Mesenchymal stem cell (in vitro differentiated cells and primary cell): ENCODE measurements around the gene DNAJB6.

Experiments used
- DNase-seq: peaks from one replicate; pipeline ENCODE4 v3.0.0-alpha.2; 2013
- H2AFZ ChIP-seq: one replicate; pipeline ENCODE4 v1.6.1; 2013; ENCODE audit warnings: low read depth, mild to moderate bottlenecking, control low read depth, inconsistent platforms, low read length, moderate library complexity
- H2AK5ac ChIP-seq: 2 replicates; pipeline ENCODE4 v1.6.1; 2013; ENCODE audit warnings: low read length, moderate library complexity, mild to moderate bottlenecking, inconsistent platforms; ENCODE audit not compliant: severe bottlenecking
- H2BK120ac ChIP-seq: one replicate; pipeline ENCODE4 v1.6.1; 2013; ENCODE audit warnings: low read depth, mild to moderate bottlenecking, inconsistent platforms, low read length, moderate library complexity
- H2BK12ac ChIP-seq, 2 experiments: one replicate each; pipeline ENCODE4 v1.6.1; 2013; ENCODE audit warnings: inconsistent platforms in 2 of 2, low read length in 2 of 2, mild to moderate bottlenecking in 2 of 2, moderate library complexity in 2 of 2, control low read depth in 1 of 2
- H2BK15ac ChIP-seq: one replicate; pipeline ENCODE4 v1.6.1; 2013; ENCODE audit warnings: mild to moderate bottlenecking, low read depth, inconsistent platforms; ENCODE audit not compliant: poor library complexity, severe bottlenecking
- H2BK5ac ChIP-seq: 2 replicates; pipeline ENCODE4 v1.6.1; 2013; ENCODE audit warnings: low read depth, mild to moderate bottlenecking, low read length, control low read depth, inconsistent platforms; ENCODE audit not compliant: poor library complexity, severe bottlenecking
- H3K14ac ChIP-seq, 2 experiments: one replicate each; pipeline ENCODE4 v1.6.1; 2013; ENCODE audit warnings: inconsistent platforms in 2 of 2, low read length in 2 of 2, control low read depth in 1 of 2, mild to moderate bottlenecking in 1 of 2, moderate library complexity in 1 of 2
- H3K18ac ChIP-seq, 2 experiments: one replicate each; pipeline ENCODE4 v1.6.1; 2013; ENCODE audit warnings: inconsistent platforms in 2 of 2, low read length in 2 of 2, control low read depth in 1 of 2, low read depth in 1 of 2, mild to moderate bottlenecking in 1 of 2
- H3K23ac ChIP-seq, 2 experiments: one replicate each; pipeline ENCODE4 v1.6.1; 2013; ENCODE audit warnings: inconsistent platforms in 2 of 2, low read length in 2 of 2, mild to moderate bottlenecking in 2 of 2, moderate library complexity in 2 of 2, control low read depth in 1 of 2
- H3K27ac ChIP-seq: 2 replicates; pipeline ENCODE4 v1.5.1; 2013; ENCODE audit warnings: mild to moderate bottlenecking, moderate library complexity, low read length, control low read depth, inconsistent platforms; ENCODE audit not compliant: poor library complexity, severe bottlenecking
- H3K27me3 ChIP-seq, 2 experiments: 2 replicates each; pipeline versions ENCODE4 v1.6.1 to v1.7.0; 2013; ENCODE audit warnings: low read length in 2 of 2, mild to moderate bottlenecking in 2 of 2, moderate library complexity in 2 of 2, control low read depth in 1 of 2, inconsistent platforms in 1 of 2; ENCODE audit not compliant: control insufficient read depth in 1 of 2, insufficient read depth in 1 of 2
- H3K36me3 ChIP-seq, 2 experiments: 2 replicates each; pipeline versions ENCODE4 v1.6.1 to v1.7.0; 2013; ENCODE audit warnings: low read length in 2 of 2, control low read depth in 1 of 2, inconsistent platforms in 1 of 2, low read depth in 1 of 2, mild to moderate bottlenecking in 1 of 2; ENCODE audit not compliant: insufficient read depth in 2 of 2, control insufficient read depth in 1 of 2
- H3K4ac ChIP-seq, 2 experiments: one replicate each; pipeline ENCODE4 v1.6.1; 2013; ENCODE audit warnings: inconsistent platforms in 2 of 2, low read length in 2 of 2, mild to moderate bottlenecking in 2 of 2, moderate library complexity in 2 of 2, control low read depth in 1 of 2, low read depth in 1 of 2
- H3K4me1 ChIP-seq: 2 replicates; pipeline ENCODE4 v1.6.1; 2013; ENCODE audit warnings: low read depth, low read length, control low read depth; ENCODE audit not compliant: control insufficient read depth, insufficient read depth
- H3K4me2 ChIP-seq: 2 replicates; pipeline ENCODE4 v1.6.1; 2013; ENCODE audit warnings: low read length, mild to moderate bottlenecking, inconsistent platforms; ENCODE audit not compliant: poor library complexity, severe bottlenecking
- H3K4me3 ChIP-seq, 2 experiments: 2 replicates each; pipeline versions ENCODE4 v1.5.1 to v1.7.0; 2013; ENCODE audit warnings: low read length in 2 of 2, mild to moderate bottlenecking in 2 of 2, control low read depth in 1 of 2, low read depth in 1 of 2; ENCODE audit not compliant: insufficient read depth in 1 of 2
- H3K79me1 ChIP-seq: replicated peaks from 2 replicates; pipeline ENCODE4 v1.6.1; 2013; ENCODE audit warnings: mild to moderate bottlenecking, control low read depth, low read length, inconsistent platforms; ENCODE audit not compliant: poor library complexity, severe bottlenecking
- H3K9ac ChIP-seq: 2 replicates; pipeline ENCODE4 v1.7.0; 2013; ENCODE audit warnings: mild to moderate bottlenecking, low read length, moderate library complexity
- H3K9me3 ChIP-seq: 2 replicates; pipeline ENCODE4 v1.7.0; 2013; ENCODE audit warnings: mild to moderate bottlenecking, low read length; ENCODE audit not compliant: control insufficient read depth
- H4K8ac ChIP-seq: one replicate; pipeline ENCODE4 v1.6.1; 2013; ENCODE audit warnings: inconsistent platforms, mild to moderate bottlenecking, low read length, moderate library complexity
- H4K91ac ChIP-seq: one replicate; pipeline ENCODE4 v1.6.1; 2013; ENCODE audit warnings: mild to moderate bottlenecking, low read length, inconsistent platforms
- WGBS: methylation state at CpG from one replicate; pipeline ENCODE4 v1.1.7; 2013; ENCODE audit warnings: mixed read lengths; 5-methylcytosine and 5-hydroxymethylcytosine counted together

The DNAJB6 gene

DNA sequence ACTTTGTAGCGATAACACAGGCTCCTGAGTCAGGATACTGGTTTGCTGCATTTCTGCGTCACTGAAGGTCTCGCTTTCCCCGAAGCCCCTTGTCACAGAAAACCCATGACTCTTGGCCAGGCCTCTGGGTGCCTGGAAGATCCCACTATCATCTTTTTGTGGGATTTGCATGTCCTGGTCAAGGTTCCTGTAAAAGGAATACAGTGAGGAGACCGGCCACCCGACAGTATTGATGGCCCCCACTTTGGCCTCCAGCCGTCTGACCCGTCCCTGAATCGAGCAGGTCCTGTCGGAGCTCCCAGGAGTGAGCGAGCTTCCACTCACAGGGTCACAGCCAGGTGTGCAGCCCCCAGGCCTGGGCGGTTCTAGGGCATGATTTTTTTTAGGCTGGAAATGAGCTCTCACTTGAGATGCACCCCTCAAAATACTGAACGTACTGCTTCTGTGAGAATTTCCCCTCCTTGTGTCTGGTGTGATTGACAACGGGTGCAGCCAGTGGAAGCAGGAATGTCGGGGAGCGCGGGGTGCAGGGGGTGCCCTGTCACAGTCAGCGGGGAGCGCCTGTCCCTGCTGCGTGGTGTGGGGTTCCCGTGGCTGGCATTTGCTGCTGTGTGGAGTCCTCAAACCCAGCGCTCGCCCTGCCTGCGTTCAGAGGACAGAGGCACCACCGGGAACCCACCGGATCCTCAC, 75.8 kb downstream of the DNAJB6 start:
- Histone ChIP-seq H3K4me2 (no peak overlapping the region), H3K79me1 (peaks cover 60% of the 10 kb centered on the region), H3K9ac (no peak overlapping the region), H3K27me3 (no peaks in the 10 kb centered on the region), H2BK120ac (no peak overlapping the region), H3K27ac (peak overlapping the region; percentile 11), H3K18ac (no peak overlapping the region), H3K4me1 (peaks cover 26% of the 10 kb centered on the region), H2BK15ac (no peak overlapping the region), H3K23ac (no peak overlapping the region), H3K14ac (no peak overlapping the region), H2BK5ac (no peak overlapping the region), H3K4me3 (no peak overlapping the region), H2AFZ (no peak overlapping the region), H4K91ac (no peak overlapping the region), H2BK12ac (no peak overlapping the region), H3K9me3 (no peaks in the 10 kb centered on the region), H4K8ac (peak overlapping the region; percentile 4), H3K4ac (no peak overlapping the region), H3K36me3 (peaks cover 44 to 82% of the 10 kb centered on the region in 2 experiments), H2AK5ac (no peak overlapping the region)
- 94% methylated on average over 26 of the region's 26 CpGs for WGBS
- no peak for DNase-seq

DNA sequence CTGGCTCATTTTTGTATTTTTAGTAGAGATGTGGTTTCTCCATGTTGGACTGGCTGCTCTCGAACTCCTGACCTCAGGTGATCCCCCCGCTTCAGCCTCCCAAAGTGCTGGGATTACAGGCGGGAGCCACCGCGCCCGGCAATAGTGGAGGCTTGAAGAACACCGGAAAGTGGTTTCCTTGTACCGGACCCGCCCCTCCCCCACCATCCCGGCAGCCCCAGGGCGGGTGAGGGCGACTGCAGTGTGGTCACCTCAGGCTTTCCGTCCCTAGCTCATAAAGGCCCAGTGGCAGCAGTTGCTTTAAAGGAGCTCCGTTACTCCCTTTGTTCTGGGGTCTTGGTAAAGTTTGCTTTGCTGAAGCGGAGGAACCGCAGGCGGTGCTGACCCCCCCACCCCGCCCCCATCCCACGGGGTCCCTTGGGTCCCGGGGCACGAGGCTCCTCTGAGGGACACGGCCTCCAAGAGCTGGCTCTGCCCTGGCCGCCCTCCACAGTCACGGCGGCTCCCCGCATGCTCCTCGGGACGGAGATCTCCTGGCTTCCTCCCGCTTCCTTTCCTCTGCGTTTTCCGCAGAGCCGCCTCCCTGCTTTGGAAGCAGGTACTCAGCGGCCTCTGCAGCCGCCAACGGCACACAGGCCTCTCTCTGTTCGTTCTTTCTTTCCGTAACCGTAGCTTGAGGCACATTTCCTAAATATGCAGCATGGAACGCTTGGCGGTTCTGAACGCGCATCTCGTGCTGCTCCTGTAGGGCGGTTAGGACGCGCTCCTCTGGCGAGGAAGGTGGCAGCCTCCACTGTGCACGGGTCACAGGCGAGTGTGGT, 77.3 kb downstream of the DNAJB6 start:
- DNase-seq: no peak
- H2BK120ac ChIP-seq: no peak overlapping the region
- H2AFZ ChIP-seq: no peak overlapping the region
- 97% methylated on average over 49 of the region's 49 CpGs for WGBS
- no peak overlapping the region for H3K4ac ChIP-seq
- H3K9ac ChIP-seq: no peak overlapping the region
- peaks cover 61% of the 10 kb centered on the region for H3K79me1 ChIP-seq
- H4K8ac ChIP-seq: no peak overlapping the region
- no peak overlapping the region for H2BK15ac ChIP-seq
- no peak overlapping the region for H4K91ac ChIP-seq
- no peak overlapping the region for H3K4me2 ChIP-seq
- no peak overlapping the region for H3K4me3 ChIP-seq
- H2BK12ac ChIP-seq: no peak overlapping the region
- no peak overlapping the region for H3K23ac ChIP-seq
- H3K27ac ChIP-seq: no peak overlapping the region
- peaks cover 46 to 80% of the 10 kb centered on the region in 2 experiments for H3K36me3 ChIP-seq
- H3K4me1 ChIP-seq: peaks cover 24% of the 10 kb centered on the region
- no peak overlapping the region for H2BK5ac ChIP-seq
- H3K14ac ChIP-seq: no peak overlapping the region
- no peaks in the 10 kb centered on the region for H3K9me3 ChIP-seq
- no peak overlapping the region for H2AK5ac ChIP-seq
- no peak overlapping the region for H3K18ac ChIP-seq
- H3K27me3 ChIP-seq: no peaks in the 10 kb centered on the region

DNA sequence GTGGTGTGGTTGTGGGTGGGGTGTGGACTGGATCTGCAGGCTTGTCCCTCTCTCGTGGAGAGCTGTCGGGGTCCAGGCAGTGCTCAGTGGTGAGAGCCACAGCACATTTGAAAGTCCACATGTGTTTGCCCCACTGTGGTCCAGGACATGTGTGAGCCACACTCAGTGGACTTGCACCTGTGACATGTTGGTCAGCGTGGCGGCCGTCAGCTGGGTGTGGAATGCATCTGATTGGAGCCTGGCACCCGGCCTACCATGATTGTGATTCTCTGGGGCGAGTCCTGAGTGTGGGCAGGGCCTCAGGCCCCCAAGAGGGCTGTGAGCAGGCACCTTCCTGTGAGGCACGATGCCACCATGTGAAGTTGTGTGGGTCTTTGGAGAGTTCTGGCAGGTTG, 77.9 kb downstream of the DNAJB6 start:
- Histone ChIP-seq H2BK5ac (no peak overlapping the region), H3K4me2 (no peak overlapping the region), H2AFZ (no peak overlapping the region), H3K27me3 (no peaks in the 10 kb centered on the region), H3K23ac (no peak overlapping the region), H3K14ac (no peak overlapping the region), H2BK12ac (no peak overlapping the region), H3K27ac (no peak overlapping the region), H3K4me1 (peaks cover 22% of the 10 kb centered on the region), H3K9ac (no peak overlapping the region), H2BK120ac (no peak overlapping the region), H2BK15ac (no peak overlapping the region), H3K4me3 (no peak overlapping the region), H3K36me3 (peaks cover 46 to 76% of the 10 kb centered on the region in 2 experiments), H3K18ac (no peak overlapping the region), H3K9me3 (no peaks in the 10 kb centered on the region), H2AK5ac (no peak overlapping the region), H3K4ac (no peak overlapping the region), H3K79me1 (peaks cover 59% of the 10 kb centered on the region), H4K91ac (no peak overlapping the region), H4K8ac (no peak overlapping the region)
- no peak for DNase-seq
- WGBS: 96% methylated on average over 8 of the region's 8 CpGs

DNA sequence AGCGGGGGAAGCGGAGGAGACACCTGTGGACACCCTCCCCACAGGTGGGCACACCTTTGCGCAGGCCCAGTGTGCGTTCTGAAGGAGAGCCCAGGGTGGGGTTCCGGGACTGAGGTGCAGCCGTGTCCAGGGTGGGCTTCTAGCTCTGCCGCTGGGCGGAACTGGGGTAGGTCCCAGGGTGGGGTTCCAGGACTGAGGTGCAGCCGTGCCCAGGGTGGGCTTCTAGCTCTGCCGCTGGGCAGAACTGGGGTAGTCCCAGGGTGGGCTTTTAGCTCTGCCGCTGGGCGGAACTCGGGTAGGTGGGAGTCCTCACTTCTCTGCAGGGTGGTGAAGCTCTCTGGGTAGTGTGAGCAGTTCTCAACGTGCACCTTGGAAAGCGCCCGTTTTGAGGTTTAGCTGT, 78.7 kb downstream of the DNAJB6 start:
- H2AK5ac ChIP-seq: no peak overlapping the region
- H3K4me2 ChIP-seq: no peak overlapping the region
- H2BK5ac ChIP-seq: no peak overlapping the region
- no peak overlapping the region for H3K27ac ChIP-seq
- no peak overlapping the region for H3K4me3 ChIP-seq
- H2AFZ ChIP-seq: no peak overlapping the region
- no peak overlapping the region for H3K23ac ChIP-seq
- H2BK12ac ChIP-seq: no peak overlapping the region
- H4K8ac ChIP-seq: no peak overlapping the region
- peaks cover 40 to 68% of the 10 kb centered on the region in 2 experiments for H3K36me3 ChIP-seq
- no peak overlapping the region for H4K91ac ChIP-seq
- H3K4me1 ChIP-seq: peaks cover 18% of the 10 kb centered on the region
- H3K9me3 ChIP-seq: no peaks in the 10 kb centered on the region
- no peak overlapping the region for H2BK120ac ChIP-seq
- no peak for DNase-seq
- no peak overlapping the region for H2BK15ac ChIP-seq
- WGBS: 99% methylated on average over 16 of the region's 16 CpGs
- H3K27me3 ChIP-seq: no peaks in the 10 kb centered on the region
- H3K79me1 ChIP-seq: peaks cover 51% of the 10 kb centered on the region
- no peak overlapping the region for H3K4ac ChIP-seq
- no peak overlapping the region for H3K14ac ChIP-seq
- no peak overlapping the region for H3K18ac ChIP-seq
- H3K9ac ChIP-seq: no peak overlapping the region
